IPS DF 6.9 (cell line): ENCODE data around the gene USP27X.
A peak's percentile ranks its signal among the peaks of the same experiment; 100 is the strongest.

Source experiments
- DNase-seq: peaks from one replicate; pipeline ENCODE4 v3.0.0-alpha.2; 2013; ENCODE audit warnings: low read depth, low spot score
- H3K27ac ChIP-seq: one replicate; pipeline ENCODE4 v1.5.1; 2013; ENCODE audit warnings: low read length, control low read depth
- H3K27me3 ChIP-seq: 2 replicates; pipeline ENCODE4 v1.6.1; 2013; ENCODE audit warnings: mild to moderate bottlenecking, low read length; ENCODE audit not compliant: control insufficient read depth, insufficient read depth
- H3K36me3 ChIP-seq: 2 replicates; pipeline ENCODE4 v1.6.1; 2013; ENCODE audit warnings: low read length; ENCODE audit not compliant: control insufficient read depth, insufficient read depth
- H3K4me1 ChIP-seq: 2 replicates; pipeline ENCODE4 v1.6.1; 2013; ENCODE audit warnings: low read length; ENCODE audit not compliant: control insufficient read depth, insufficient read depth
- H3K4me3 ChIP-seq: 2 replicates; pipeline ENCODE4 v1.5.1; 2013; ENCODE audit warnings: mild to moderate bottlenecking, low read length
- H3K9me3 ChIP-seq: 2 replicates; pipeline ENCODE4 v1.6.1; 2013; ENCODE audit warnings: low read length, inconsistent platforms; ENCODE audit not compliant: control insufficient read depth, insufficient read depth
- WGBS: extraction: QIAGEN DNeasy Blood & Tissue Kit; methylation state at CpG from one replicate; pipeline ENCODE4 v1.1.7; 2013; ENCODE audit warnings: mixed read lengths, missing lambda C conversion rate; ENCODE audit not compliant: insufficient read length, insufficient coverage; 5-methylcytosine and 5-hydroxymethylcytosine counted together

The USP27X gene

DNA sequence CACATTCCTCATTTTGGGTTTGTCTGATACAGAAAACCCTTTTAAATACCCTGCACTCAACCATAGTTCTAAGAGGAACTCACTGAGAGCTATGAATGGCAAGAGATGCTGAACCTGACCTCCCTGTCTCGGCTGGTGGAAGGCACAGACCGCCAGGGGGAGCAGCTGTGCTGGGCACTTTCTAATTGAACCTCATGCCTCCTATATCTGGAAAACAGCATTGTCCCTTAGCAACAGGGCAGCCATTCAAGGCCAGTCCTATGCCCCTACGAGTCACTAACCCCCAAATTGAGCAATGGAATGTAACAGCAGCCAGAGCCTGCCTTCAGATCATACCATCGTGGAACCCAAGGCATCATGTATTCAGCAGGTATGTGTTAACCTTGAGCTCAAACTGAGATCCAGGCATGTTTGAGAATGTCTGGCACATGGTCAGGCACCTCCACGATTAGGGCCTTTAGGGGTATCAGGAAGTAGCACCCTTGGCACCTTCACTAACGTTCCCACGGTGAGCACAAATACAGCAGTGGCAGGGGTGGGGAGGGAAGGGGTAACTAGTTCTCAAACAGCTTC is 5.1 kb downstream of the USP27X start:
- Histone ChIP-seq H3K27ac (no peak overlapping the region), H3K4me1 (no peaks in the 10 kb centered on the region), H3K27me3 (no peaks in the 10 kb centered on the region), H3K36me3 (no peaks in the 10 kb centered on the region), H3K9me3 (no peaks in the 10 kb centered on the region), H3K4me3 (no peak overlapping the region)
- WGBS: no CpG with 5 or more reads among the region's 7 CpGs
- peak; percentile 22 for DNase-seq

DNA sequence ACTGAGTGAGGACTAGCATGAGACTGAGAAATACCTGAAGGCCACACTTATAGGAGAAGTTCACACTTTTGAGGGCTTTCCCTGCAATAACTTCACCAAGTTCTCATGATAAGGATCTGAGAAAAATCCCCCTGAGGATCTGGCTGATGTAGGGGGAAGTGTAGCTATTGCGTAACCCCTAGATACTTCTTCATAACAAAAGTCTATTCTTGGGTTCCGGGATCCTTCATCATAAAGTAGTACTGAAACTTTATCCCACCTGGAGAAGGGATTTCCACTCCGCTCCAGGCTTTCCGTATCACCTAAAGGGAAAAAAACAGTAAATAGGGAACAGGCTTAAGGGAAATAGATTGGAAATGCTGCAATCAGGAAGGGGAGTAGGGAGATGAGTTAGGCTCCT is 13.3 kb downstream of the USP27X start:
- Histone ChIP-seq H3K27me3 (no peaks in the 10 kb centered on the region), H3K4me3 (no peak overlapping the region), H3K36me3 (no peaks in the 10 kb centered on the region), H3K9me3 (no peaks in the 10 kb centered on the region), H3K27ac (no peak overlapping the region), H3K4me1 (no peaks in the 10 kb centered on the region)
- no peak for DNase-seq
- no CpG with 5 or more reads among the region's 4 CpGs for WGBS

DNA sequence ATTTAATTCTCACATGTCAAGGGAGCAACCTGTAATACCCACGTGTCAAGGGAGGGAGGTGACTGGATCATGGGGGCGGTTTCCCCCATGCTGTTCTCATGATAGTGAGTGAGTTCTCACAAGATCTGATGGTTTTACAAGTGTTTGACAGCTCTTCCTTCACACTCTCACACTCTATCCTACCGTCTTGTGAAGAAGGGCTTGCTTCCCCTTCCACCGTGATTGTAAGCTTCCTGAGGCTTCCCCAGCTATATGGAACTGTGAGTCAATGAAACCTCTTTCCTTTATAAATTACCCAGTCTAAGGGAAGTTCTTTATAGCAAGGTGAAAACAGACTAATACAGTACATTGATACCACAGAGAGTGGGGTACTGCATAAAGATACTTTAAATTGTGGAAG is 17.7 kb downstream of the USP27X start:
- no peak for DNase-seq
- no peaks in the 10 kb centered on the region for H3K4me1 ChIP-seq
- H3K27ac ChIP-seq: no peak overlapping the region
- no peak overlapping the region for H3K4me3 ChIP-seq
- no peaks in the 10 kb centered on the region for H3K27me3 ChIP-seq
- H3K36me3 ChIP-seq: no peaks in the 10 kb centered on the region
- no CpG with 5 or more reads among the region's 4 CpGs for WGBS
- H3K9me3 ChIP-seq: no peaks in the 10 kb centered on the region

DNA sequence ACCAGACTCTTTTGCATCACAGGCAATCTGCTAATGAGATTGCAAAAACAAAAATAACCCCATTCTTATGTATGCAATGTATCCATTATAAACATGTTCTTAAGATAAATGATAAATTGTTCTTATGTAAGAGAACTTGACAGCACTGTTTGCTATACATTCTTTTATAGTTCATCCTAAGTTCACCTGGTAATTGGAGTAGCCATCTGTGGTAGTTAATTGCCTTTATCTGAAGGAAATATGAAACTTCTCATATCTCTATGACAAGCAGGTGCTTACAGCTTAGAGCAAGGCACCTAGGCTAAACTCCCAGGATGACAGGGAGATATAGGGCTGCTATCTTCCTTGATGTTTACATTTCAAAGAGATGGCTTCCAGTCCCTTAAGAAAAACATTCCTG is 21.8 kb downstream of the USP27X start:
- DNase-seq: no peak
- Histone ChIP-seq H3K4me3 (no peak overlapping the region), H3K27me3 (no peaks in the 10 kb centered on the region), H3K36me3 (no peaks in the 10 kb centered on the region), H3K9me3 (no peaks in the 10 kb centered on the region), H3K4me1 (no peaks in the 10 kb centered on the region), H3K27ac (no peak overlapping the region)

DNA sequence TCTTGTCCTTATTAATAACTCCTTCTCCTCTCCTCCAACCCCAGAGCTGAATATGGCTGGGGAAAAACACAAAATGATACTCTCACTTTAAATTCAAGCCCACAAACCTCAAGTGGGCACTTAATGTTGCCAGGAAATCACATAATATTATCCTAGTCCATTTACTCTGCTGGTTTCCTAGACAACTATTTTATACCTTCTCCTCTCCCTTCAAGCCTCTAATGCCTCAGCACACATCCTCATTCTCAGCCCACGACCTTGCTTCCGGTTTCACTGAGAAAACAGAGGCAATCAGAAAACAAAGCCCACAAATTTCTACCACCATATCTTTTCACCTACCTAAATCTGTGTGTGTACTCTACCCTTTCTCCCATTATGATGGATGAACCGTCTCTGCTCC is 31.1 kb downstream of the USP27X start:
- no CpG with 5 or more reads among the region's 3 CpGs for WGBS
- DNase-seq: no peak

DNA sequence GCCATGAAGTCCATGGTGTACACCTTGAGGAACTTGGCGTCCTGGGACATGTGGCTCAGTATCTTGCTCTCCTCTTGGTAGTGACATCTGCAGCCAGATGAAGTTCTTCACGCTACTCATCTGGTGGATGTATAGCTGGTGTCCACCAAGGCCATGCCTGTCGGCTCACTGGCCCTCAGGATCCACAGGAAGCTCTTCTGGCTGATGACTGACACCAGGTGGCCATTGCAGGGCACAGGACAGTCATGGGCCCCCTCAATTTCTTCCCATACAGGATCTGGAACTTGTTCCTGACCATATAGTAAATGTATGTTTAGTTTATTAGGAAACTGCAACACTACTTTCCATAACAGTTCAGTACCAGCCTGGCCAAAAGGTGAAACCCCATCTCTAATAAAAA is 32.8 kb downstream of the USP27X start:
- no CpG with 5 or more reads among the region's 3 CpGs for WGBS
- no peak overlapping the region for H3K4me3 ChIP-seq
- H3K27me3 ChIP-seq: no peaks in the 10 kb centered on the region
- no peak for DNase-seq
- H3K9me3 ChIP-seq: no peaks in the 10 kb centered on the region
- H3K27ac ChIP-seq: no peak overlapping the region
- H3K36me3 ChIP-seq: no peaks in the 10 kb centered on the region
- H3K4me1 ChIP-seq: no peaks in the 10 kb centered on the region

More for the DNA sequence above, 31.1 kb downstream of the USP27X start:
- no peaks in the 10 kb centered on the region for H3K27me3 ChIP-seq
- H3K9me3 ChIP-seq: no peaks in the 10 kb centered on the region
- no peak overlapping the region for H3K4me3 ChIP-seq
- H3K4me1 ChIP-seq: no peaks in the 10 kb centered on the region
- no peak overlapping the region for H3K27ac ChIP-seq
- H3K36me3 ChIP-seq: no peaks in the 10 kb centered on the region

DNA sequence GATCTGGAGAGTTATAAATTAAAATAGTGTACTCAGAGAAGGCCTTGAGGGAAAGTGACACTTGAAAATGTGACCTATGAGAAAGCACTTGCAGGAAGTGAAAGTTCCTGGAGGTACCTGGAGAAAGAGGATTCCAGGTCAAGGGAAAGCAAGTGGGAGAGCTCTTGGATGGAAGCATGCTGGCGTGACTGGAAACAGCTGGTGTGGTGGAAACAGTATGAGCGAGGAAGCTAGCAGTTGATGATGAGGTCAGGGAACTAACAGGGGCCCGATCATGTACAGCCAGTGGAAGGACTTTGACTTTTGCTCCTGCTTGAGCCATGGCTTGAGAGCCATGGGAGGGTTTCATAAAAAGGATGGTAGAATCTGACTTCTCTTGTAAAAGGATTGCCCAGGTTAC is 33.6 kb downstream of the USP27X start:
- no peak for DNase-seq
- Histone ChIP-seq H3K27me3 (no peaks in the 10 kb centered on the region), H3K4me1 (no peaks in the 10 kb centered on the region), H3K27ac (no peak overlapping the region), H3K36me3 (no peaks in the 10 kb centered on the region), H3K9me3 (no peaks in the 10 kb centered on the region), H3K4me3 (no peak overlapping the region)
- WGBS: no CpG with 5 or more reads among the region's 3 CpGs

DNA sequence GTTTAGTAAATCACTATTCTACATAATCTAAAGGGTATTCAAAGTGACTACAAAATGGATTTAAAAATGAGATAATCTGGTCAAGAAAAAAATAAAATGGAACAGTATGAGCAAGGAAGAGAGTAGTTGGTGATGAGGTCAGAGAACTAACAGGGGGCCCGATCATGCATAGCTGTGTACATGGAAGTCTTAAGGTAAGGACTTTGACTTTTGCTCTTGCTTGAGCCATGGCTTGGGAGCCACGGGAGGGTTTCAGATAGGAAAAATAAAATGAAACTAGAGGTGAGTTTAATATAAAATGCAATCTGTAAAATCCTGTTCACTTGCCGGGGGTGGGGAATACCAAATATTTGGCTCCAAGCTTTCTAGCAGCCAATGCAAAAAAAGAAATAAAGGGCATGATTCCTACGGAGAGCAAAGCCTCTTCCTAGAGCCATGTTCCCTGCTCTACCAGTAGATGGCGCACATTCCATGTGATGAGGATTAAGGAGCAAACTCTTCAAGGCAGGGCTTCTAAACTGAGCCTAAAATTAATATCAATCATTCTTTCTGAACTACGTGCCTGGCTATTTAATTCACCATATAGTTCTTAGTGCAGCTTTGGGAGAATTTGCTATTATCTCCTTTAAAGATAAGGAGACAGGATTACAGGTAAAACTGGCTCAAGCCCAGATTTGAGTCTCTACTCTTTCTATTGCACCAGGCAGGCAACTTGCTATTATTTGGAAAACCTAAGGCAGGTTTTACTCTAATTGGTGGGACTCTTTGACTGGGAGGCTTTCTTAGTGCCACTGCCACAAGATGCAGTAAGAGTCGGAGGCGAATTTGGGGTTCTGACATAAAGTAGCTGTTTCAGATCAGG is 36.3 kb downstream of the USP27X start:
- WGBS: no CpG with 5 or more reads among the region's 8 CpGs
- DNase-seq: no peak
- Histone ChIP-seq H3K4me3 (no peak overlapping the region), H3K27ac (no peak overlapping the region), H3K27me3 (no peaks in the 10 kb centered on the region), H3K4me1 (no peaks in the 10 kb centered on the region), H3K36me3 (no peaks in the 10 kb centered on the region), H3K9me3 (no peaks in the 10 kb centered on the region)

DNA sequence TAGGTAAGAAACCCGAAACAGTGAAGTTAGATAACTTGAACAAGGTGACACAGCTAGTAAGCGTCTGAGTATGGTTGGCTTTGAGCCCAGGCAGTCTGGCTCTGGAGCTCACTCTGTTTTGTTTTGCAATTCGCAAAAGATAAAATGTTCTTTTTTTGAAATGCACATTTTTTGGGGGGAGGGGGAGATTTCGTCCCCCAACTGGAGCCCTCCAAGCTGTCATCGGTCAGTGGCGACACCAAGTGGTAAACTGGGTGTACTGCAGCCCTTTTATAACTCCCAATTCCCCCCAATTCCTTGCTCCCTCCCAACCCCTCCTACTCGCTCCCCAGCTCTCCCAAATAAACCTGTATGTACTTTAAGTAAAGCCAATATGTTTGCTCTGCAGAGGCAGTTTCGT is 40.3 kb downstream of the USP27X start:
- DNase-seq: peak; percentile 4
- no peaks in the 10 kb centered on the region for H3K4me1 ChIP-seq
- no peak overlapping the region for H3K27ac ChIP-seq
- peaks cover 2% of the 10 kb centered on the region; the same call in 1 of the 2 replicates for H3K27me3 ChIP-seq
- H3K4me3 ChIP-seq: no peak overlapping the region
- H3K9me3 ChIP-seq: no peaks in the 10 kb centered on the region
- WGBS: no CpG with 5 or more reads among the region's 8 CpGs
- no peaks in the 10 kb centered on the region for H3K36me3 ChIP-seq

DNA sequence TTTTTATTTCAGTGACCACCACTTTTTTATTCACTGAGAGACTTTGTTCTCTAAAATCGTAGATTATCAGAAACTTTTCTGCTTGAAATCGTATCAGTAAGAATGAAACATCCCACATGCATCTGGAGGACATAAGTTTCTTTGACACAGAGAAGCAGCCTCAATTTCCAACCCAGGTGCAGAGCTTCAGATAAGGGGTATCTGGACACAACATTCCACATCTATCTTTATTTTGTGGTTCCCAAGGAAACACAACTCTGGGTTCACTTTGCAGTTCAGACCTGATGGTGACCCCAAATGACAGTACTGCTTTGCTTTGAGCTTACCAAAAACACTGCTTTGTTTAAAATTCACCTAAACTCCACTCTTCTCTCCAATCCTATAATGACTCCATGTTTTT is 41.8 kb downstream of the USP27X start:
- no CpG with 5 or more reads among the region's 2 CpGs for WGBS
- DNase-seq: no peak
- H3K36me3 ChIP-seq: no peaks in the 10 kb centered on the region; the same call in 1 of the 2 replicates
- H3K27me3 ChIP-seq: peaks cover 2% of the 10 kb centered on the region; the same call in 1 of the 2 replicates
- no peaks in the 10 kb centered on the region for H3K9me3 ChIP-seq
- no peak overlapping the region for H3K4me3 ChIP-seq
- no peak overlapping the region for H3K27ac ChIP-seq
- H3K4me1 ChIP-seq: no peaks in the 10 kb centered on the region
